ENCODE measurements around the gene MORC1.

MORC1 gene

DNA sequence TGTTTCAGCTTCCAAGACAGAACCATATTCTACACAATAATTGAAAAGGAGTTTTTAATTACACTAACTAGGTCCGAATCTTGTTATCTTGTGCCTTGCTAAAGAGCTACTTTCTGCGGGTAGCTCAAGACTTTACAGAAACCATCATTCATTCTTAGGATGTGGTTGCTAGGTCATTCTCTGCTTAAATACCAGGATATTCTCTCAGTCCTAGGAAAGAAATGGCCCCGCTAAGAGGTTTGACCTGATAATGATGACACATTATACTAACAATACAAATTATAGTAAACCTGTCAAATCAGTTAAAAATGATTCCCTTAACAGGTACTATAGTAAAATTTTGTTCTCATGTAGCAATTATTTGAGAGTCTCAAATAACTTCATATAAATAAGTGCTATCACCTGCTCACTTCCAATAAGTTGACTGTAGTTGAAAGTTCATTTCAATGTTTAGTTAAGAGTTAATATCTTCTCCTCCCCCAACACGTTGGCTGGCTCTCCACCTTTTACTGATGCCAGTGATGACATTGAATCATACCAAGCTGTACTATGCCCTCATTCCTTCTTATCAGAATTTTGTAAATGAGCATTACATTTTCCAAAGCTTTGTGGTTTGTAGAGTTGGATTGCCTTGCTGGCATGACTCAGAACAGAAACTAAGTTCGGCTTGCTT, 15.0 kb upstream of the MORC1 start:
- Histone ChIP-seq H3K27me3 (no peaks in the 10 kb centered on the region), H3K9me3 (no peaks in the 10 kb centered on the region), H3K4me3 (ENCODE audit: low read depth, low read length) (no peak overlapping the region), H3K36me3 (no peaks in the 10 kb centered on the region), H3K4me1 (no peaks in the 10 kb centered on the region)
- DNase-seq = no peak
- TF ChIP-seq, protein P1, sequence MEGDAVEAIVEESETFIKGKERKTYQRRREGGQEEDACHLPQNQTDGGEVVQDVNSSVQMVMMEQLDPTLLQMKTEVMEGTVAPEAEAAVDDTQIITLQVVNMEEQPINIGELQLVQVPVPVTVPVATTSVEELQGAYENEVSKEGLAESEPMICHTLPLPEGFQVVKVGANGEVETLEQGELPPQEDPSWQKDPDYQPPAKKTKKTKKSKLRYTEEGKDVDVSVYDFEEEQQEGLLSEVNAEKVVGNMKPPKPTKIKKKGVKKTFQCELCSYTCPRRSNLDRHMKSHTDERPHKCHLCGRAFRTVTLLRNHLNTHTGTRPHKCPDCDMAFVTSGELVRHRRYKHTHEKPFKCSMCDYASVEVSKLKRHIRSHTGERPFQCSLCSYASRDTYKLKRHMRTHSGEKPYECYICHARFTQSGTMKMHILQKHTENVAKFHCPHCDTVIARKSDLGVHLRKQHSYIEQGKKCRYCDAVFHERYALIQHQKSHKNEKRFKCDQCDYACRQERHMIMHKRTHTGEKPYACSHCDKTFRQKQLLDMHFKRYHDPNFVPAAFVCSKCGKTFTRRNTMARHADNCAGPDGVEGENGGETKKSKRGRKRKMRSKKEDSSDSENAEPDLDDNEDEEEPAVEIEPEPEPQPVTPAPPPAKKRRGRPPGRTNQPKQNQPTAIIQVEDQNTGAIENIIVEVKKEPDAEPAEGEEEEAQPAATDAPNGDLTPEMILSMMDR (IDR thresholded peaks at IDR 0.05; ENCODE audit: low read depth, low read length) = no peak

DNA sequence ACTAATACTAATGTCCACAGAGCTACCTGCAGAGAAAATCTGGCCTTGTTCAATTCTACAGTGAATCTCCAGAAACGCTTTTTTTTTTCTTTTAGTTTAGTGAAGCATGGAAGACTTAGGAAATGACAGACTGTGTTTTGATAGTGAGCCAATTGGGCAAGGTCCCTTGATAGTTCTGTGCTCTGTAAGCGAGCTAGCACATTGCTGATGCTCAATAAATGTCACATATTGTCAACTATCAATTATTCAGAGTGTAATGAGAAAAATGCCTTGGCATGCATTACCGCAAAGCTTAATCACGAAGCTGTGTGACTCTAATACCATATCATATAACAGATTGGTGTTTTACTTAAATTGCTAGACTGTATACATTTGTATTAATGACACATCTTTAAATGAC, 13.3 kb upstream of the MORC1 start:
- TF ChIP-seq, protein P1 (IDR thresholded peaks at IDR 0.05; ENCODE audit: low read depth, low read length) = no peak
- H3K36me3 ChIP-seq = no peaks in the 10 kb centered on the region
- no peaks in the 10 kb centered on the region for H3K9me3 ChIP-seq
- H3K4me3 ChIP-seq (ENCODE audit: low read depth, low read length) = no peak overlapping the region
- H3K4me1 ChIP-seq = no peaks in the 10 kb centered on the region
- DNase-seq = no peak
- no peaks in the 10 kb centered on the region for H3K27me3 ChIP-seq

DNA sequence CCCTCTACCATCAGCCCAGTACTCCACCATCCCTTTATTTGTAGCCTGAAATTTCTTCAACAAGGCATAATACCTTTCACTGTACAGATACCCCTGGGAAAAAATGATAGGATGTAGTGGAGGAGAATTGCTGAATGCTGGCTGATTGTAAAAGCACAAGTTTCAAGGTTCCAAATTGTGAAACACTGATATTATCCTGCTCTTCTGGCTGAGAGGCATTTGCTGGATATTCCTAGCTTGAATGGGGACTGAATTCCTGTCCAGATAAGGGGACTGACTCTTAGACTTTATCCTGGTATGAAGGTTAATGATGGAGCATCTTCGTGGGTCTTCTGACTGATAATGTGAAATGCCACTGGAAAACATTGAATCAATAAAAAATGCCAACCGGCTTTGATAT, 9.6 kb upstream of the MORC1 start:
- TF ChIP-seq, protein P1 (IDR thresholded peaks at IDR 0.05; ENCODE audit: low read depth, low read length) = no peak
- no peaks in the 10 kb centered on the region for H3K27me3 ChIP-seq

DNA sequence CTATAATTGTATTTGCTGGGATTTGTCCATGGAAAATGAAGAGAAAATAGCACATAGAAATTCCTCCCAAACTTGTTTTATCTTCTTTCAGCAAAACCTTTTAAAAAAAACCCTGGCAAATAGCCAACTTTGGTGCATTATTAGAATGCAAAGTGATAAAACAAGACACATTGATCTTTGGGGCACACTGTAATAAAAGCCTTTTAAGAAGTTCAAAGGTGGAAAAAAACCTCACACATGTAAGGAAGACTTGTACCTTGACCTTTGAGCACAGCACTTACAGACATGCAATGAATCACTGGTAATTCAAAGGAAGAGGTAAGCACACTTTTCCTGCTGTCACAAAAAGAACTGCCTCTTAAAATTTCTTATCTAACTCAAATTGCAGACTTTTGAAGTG, 8.0 kb upstream of the MORC1 start:
- TF ChIP-seq, protein P1 (IDR thresholded peaks at IDR 0.05; ENCODE audit: low read depth, low read length) = no peak
- no peak for DNase-seq
- Histone ChIP-seq H3K27me3 (no peaks in the 10 kb centered on the region), H3K9me3 (no peaks in the 10 kb centered on the region), H3K4me3 (ENCODE audit: low read depth, low read length) (no peak overlapping the region), H3K4me1 (no peaks in the 10 kb centered on the region), H3K36me3 (no peaks in the 10 kb centered on the region)

More for the DNA sequence above, 9.6 kb upstream of the MORC1 start:
- Histone ChIP-seq H3K36me3 (no peaks in the 10 kb centered on the region), H3K4me3 (ENCODE audit: low read depth, low read length) (no peak overlapping the region), H3K9me3 (no peaks in the 10 kb centered on the region), H3K4me1 (no peaks in the 10 kb centered on the region)
- DNase-seq = no peak

DNA sequence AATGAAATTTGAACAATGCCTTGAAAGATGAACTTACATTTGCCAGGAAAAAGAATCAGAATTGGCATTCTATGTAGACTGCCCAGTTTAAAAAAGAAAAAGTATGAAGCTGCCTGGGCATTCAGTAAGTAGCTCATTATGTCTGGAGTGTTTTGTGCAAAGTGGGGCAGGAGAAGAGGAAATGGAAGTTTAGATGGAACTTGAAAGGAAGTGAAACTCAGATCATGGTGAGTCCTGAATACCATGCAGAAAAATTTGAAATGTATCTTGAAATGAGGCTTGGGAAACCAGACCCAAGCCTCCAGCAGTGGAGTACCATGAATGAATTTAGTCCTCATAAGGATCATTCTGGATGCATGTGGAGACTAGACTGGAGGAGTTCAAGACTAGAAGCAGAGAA, 4.8 kb upstream of the MORC1 start:
- no peak overlapping the region for H3K4me3 ChIP-seq (ENCODE audit: low read depth, low read length)
- H3K36me3 ChIP-seq = no peaks in the 10 kb centered on the region
- no peaks in the 10 kb centered on the region for H3K9me3 ChIP-seq
- TF ChIP-seq, protein P1 (IDR thresholded peaks at IDR 0.05; ENCODE audit: low read depth, low read length) = no peak
- no peak for DNase-seq
- H3K4me1 ChIP-seq = no peaks in the 10 kb centered on the region
- H3K27me3 ChIP-seq = no peaks in the 10 kb centered on the region

DNA sequence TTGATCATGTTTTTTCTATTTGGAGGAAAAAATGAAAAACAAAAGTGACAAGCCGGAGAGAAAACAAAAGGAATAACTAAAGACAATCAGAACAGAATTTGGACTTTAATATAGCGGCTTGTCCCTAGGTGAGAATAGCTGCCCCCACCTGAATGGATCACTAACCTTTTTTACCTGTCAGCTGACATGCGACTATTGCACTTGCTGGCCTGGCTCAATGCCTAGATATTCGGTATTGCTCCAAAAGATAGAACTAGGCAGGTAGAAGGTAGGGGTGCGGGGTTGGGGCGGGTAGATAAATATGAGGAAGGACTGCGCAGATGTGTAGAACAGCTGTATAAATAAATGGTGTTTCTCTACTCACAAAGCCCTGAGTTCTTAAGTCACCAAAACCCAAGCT, 650 bp upstream of the MORC1 start:
- Histone ChIP-seq H3K4me1 (no peaks in the 10 kb centered on the region), H3K36me3 (no peaks in the 10 kb centered on the region), H3K9me3 (no peaks in the 10 kb centered on the region), H3K4me3 (ENCODE audit: low read depth, low read length) (no peak overlapping the region), H3K27me3 (no peaks in the 10 kb centered on the region)
- TF ChIP-seq, protein P1 (IDR thresholded peaks at IDR 0.05; ENCODE audit: low read depth, low read length) = no peak
- DNase-seq = no peak

Data from BE2C (cell line).